Measurements from ENCODE around the gene GRIN1.
"Not testable (repeated sequence)": the region's sequence is repeated elsewhere in the genome, so short reads cannot be mapped to it uniquely, and the experiment has no call there.

Gene GRIN1

DNA sequence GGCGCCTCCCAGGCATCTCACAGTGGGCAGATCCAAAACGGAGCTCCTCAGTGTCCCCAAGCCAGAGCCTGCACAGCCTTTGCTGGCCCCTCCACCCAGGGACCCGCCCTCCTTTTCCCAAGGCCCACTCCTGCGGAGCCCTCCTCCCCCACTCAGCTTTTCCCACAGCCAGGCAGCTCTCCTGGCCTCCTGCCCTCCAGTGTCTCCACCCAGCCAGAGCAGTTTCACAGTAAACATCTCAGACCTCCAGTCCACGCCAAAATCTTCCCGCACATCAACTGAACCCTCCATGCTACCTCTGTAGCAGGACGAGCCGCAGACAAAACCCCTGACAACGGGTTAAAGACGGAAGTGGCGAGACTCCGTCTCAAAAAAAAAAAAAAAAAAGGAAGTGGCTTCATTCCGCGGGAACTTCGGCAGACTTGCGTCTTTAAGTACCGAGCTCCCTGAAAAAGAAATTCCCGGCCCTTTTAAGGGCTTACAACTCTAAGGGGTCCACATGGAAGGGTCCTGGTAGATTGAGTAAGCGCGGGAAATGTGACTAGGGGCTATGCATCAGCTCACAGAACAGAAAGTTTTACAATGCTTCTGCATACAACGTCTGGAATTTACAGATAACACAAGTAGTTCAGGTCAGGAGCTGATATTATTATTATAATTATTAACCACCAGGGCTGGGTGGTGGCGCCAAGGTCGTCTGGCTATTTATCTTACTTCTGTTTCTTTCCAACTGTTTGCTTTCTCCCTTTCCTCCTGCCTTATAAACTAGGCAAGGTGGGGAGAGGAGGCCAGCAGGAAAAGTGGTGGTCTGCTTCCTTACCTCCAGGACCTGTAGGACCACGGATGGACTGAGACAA is 11.4 kb upstream of the GRIN1 start:
- DNase-seq (ENCODE audit: extremely low spot score, insufficient read length, low read depth), result no peak
- FAIRE-seq, result peak; percentile 72

DNA sequence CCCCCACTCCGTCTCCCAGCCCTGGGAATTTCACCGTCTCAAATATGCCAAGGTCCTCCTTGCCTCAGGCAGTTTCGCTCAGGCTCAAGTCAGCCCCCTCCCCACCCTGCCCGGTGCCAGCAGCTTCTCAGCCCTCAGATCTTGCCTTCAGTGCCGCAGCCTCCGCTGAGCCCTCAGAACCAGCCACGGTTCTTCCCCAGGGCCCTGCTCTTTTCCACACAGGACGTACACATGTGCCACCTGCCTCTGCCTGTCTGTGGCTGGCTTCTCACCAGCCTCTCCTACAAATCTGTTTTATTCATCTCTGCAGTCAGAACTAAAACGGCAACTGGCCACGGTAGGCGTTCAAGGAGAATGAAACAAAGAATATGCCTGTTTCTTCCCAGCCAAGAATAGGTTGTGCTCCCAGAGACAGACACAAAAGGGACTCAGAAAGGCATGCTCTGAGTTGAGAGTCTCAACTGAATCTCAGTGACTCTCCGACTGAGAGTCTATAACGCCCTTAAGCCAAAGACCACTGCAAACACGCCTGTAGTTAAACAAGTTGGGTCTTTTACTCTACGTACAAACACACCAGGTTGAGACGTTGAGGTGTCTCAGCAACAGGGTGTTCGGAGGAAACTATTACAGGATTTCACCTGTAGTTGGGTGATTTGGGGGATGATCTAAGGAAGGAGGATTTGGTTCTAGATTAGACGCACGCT is 10.6 kb upstream of the GRIN1 start:
- DNase-seq (ENCODE audit: extremely low spot score, insufficient read length, low read depth) (no peak), FAIRE-seq (no peak)

DNA sequence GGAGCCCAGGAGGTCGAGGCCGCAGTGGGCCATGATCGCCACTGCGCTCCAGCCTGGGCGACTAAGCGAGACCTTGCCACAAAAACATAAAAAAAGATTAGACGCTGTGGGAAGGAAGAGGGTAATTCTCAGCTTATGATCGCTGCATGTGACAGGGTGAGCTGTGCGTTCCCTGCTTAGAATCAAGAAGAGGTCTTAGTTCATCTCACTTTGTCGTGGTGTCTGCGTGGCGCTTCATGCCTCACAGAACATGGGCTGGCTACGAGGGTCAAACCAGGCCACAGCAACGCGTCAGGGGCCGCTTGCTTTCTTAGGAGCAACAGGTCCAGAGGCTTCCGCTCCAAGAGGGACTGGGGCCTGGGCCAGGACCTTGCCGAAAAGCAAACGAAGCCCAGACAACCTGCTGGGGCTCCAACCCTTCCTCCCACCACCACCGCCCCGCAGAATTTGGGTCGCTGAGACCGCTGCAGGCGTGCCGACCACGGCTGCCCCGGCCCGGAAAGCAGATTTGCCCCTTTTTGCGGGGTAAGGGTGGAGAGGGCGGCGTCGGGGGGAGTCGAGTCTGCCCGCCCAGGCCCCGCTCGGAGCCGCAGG is 10.0 kb upstream of the GRIN1 start:
- FAIRE-seq (peak; percentile 36), DNase-seq (ENCODE audit: extremely low spot score, insufficient read length, low read depth) (no peak)

DNA sequence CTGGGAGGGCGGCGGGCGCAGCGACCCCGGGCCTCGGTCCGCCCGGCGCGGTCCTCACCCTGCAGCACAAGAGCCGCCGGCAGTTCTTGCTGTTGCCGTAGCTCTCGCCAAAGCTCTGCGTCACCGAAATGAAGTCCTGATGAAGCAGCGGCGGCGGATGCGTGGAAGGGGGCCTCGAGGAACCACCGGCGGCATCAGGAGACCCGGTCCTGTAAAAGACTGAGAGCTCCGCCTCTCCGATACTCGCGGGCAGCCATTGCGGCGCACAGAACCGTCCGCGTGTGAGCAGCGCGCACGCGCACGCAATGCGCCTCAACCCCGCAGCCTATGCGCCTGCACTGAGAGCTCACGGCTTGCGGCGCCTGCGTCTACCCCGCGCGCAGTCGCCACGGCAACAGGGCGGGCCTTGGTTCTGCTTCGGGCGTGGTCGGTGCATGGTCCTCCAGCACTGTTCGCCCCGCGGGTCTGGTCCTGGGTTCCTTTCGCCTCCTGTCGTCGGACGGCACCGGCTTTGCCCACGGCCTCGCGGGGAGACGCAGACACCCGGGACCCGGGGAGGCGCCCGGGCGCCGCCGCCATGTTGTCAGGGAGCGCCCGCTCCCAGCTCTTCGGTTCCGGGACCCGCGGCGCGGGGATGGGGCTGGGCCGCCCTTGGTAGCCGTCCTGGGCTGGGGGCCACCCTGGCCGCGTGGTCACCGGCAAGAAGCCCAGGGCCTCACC is 9.3 kb upstream of the GRIN1 start:
- FAIRE-seq (peak; percentile 91), DNase-seq (ENCODE audit: extremely low spot score, insufficient read length, low read depth) (peak; percentile 92)

DNA sequence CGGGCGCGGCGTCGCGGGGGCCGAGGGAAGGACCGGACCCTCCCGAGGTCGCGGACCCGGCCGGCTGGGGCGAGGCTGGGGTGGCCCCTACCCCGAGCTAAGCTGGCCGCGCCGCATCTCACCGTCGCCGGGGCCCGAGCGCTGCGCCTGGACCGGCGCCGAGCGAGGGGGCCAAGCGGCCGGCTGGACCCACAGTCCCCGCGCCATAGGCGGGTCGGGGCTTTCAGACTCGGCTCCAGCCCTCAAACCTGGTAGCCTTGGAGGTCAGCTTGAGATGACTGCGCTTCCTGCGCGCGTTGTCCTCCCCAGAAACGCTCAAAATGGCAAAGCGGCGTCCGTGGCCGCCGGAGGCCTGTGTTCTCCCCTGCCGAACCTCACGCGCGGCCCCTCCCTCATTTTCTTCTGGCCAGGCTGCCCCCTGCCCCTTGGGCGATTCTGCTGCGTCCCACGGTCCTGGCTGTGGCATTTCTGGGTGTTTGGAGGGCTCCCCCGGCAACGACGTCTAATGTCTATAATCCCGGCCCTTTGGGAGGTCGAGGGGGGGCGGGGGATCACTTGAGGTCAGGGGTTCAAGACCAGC is 8.7 kb upstream of the GRIN1 start:
- DNase-seq (ENCODE audit: extremely low spot score, insufficient read length, low read depth) (no peak), FAIRE-seq (no peak)

DNA sequence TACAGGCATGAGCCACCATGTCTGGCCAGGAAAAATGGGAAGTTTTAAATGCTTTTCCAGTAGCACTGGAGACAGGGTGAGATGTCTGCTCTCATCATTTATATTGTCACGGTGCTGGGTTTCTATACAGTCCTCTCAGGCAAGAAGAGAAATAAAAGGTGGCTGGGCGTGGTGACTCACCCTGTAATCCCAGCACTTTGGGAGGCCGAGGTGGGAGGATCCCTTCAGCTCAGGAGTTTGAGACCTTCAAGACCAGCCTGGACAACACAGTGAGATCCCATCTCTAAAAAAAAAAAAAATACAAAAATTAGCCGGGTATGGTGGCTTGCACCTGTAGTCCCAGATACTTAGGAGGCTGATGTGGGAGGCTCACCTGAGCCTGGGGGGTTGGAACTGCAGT is 4.8 kb upstream of the GRIN1 start:
- DNase-seq (ENCODE audit: extremely low spot score, insufficient read length, low read depth) (no peak), FAIRE-seq (no peak)

DNA sequence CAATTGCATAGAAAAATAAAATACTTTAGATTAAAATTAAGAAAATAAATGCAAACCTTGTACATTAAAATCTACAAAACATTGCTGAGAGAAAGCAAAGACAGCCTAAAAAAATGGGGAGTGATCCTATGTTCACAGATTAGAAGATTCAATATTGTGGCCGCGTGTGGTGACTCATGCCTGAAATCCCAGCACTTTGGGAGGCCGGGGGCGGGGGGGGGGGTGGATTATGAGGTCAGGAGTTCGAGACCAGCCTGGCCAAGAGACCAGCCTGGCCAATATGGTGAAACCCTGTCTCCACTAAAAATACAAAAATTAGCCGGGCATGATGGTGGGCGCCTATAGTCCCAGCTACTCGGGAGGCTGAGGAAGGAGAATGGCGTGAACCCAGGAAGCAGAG is 3.8 kb upstream of the GRIN1 start:
- FAIRE-seq; DNase-seq (ENCODE audit: extremely low spot score, insufficient read length, low read depth): not testable (repeated sequence)

DNA sequence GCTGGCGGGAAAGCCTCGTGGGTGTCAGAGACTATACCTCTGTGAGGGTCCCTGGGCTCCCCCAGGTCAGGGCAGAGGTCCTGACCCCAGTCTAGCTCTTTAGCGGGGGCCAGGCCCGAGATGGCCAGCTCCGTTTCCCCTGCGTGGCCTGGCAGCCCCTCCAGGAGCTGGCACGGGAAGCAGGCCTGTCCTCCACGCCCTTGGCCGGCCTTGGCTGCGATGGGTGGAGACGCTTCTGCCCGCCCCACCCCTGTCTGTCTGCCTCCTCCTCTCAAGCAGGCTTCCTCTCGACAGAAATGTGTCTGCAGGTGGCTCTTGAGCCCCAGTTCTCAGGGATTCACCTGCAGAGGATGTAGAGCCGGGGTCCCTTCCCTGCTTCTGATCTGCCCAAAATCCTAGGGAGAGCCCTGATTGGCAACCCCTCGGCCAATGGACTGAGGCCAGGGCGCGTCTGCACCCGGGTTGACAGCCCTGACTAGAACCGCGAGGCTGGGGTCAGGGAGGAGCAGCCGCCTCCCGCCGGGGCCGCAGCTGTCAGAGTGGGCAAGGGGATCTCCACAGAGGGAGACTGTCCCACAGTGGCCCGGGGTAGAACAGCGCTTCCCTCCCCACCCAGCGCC is 2.6 kb upstream of the GRIN1 start:
- DNase-seq (ENCODE audit: extremely low spot score, insufficient read length, low read depth), result no peak

DNA sequence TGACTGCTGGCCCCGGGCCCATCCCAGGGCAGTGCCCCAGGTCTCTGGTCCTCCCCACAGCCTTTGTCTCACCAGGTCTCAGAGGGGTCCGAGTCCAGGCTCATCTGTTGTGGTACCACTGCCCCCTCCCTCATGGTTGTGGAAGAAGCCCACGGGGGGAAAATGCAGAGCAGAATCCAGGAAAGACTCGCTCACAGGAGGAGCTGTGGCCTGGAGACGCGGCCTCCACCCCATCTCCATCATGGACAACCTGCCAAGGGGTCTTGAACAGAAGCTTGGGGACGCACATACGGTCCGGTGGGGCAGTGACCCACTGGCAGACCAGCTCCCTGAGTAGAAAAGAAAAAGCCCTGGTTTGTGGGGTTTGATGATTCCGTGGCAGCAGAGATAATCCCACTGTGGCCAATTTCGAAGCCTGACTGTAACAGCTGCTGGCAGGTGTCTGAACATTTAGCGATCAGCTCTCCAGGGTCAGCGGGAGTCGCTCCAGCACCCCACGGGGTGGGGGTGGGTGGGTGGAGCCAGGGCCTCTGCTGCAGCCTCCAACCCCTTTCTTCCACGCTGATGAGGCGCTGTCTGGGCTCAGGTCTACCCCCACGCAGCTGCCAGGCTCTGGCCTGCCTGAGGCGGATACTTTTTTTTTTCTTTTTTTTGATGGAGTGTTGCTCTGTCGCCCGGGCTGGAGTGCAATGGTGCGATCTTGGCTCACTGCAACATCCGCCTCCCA is 1.9 kb upstream of the GRIN1 start:
- FAIRE-seq, result no peak

More for the DNA sequence above, 2.6 kb upstream of the GRIN1 start:
- FAIRE-seq, result no peak

DNA sequence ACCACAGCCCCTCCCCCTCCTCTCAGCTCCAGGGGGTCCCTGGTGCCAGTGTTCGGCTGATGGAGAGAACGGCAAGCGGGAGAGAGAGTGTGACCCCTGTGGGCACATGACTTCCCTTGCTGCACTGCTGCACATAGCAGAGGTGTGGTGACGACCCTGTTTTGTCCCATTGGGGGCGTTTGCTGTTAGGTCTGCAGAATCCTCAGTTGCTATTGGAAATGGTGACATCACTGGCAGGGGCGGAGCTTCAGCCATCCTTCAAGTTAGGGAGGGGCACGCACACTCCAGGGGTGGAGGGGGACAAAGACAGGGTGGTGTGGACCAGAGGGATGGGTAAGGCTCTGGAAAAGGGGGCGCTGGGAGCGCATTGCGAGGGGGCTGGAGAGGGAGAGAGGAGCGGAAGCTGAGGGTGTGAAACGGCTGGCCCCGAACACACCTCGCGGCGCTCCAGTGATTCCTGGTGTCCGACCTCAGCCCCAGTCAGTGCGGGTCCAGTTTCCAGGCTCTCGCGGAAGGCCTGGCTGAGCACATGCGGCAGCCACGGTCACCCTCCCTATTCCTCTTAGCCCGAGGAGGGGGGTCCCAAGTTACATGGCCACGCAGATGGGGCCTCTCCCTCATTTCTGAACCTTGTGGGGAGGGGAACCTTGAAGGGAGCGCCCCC is 764 bp upstream of the GRIN1 start:
- no peak for DNase-seq (ENCODE audit: extremely low spot score, insufficient read length, low read depth)
- FAIRE-seq, result no peak

More for the DNA sequence above, 1.9 kb upstream of the GRIN1 start:
- DNase-seq (ENCODE audit: extremely low spot score, insufficient read length, low read depth), result no peak

DNA sequence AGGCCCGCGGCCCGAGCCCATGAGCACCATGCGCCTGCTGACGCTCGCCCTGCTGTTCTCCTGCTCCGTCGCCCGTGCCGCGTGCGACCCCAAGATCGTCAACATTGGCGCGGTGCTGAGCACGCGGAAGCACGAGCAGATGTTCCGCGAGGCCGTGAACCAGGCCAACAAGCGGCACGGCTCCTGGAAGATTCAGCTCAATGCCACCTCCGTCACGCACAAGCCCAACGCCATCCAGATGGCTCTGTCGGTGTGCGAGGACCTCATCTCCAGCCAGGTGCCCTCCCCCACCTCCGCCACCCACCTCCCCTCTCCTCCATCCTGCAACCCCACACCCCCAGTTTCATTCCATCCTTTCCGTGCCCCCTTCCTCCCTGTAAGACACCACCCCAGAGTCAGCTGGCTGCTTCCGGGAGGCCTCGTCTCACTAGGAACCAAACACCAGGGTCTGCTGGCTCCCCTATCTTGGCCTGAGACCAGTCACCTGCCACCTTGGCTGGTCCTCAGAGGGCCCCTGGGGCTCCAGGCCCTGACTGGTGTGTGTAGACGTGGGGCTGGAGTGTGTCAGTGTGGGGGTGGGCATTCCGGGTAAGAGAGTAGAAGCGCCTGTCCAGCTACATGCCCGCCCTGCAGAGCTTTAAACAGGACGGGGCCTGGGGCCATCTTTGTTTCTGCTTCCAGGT is 655 bp downstream of the GRIN1 start:
- no peak for DNase-seq (ENCODE audit: extremely low spot score, insufficient read length, low read depth)

DNA sequence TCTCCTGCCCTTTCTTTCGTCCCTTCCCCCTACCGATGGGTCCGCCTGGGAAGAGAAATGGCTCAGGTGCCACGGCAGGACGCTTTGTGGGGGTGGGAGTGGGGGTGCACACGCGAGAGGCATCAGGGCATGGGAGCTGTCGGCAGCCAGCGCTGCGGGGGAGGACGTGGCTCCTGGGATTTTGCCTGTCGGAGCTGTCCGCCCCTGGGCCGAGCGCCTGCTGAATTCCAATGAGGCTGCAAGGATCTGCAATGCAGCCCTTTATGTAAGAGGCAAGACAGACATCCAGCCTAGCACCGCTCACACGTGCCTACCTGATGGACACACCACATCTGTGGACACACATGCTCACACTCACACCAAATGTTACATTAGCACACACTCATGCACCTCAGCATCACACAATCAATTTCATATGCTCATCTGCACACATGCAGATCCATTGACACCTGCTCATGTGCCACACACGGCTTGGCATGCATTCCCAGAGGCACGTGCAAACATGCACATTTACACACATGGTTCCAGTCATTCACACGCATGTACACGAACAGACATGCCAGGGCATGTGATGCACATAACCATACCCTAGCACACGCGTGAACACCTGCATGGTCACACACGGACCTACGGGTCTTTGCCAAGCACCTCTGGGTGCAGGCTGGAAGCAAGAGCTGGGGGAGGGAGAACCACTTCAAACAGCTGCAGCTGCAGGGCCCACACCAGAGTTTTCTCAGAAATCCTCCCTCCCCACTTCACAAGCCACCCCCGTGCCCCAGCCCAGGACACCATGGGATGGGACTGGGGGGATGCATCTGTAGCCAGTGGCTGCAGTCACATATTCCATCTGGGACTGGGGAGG is 1.4 kb downstream of the GRIN1 start:
- no peak for DNase-seq (ENCODE audit: extremely low spot score, insufficient read length, low read depth)
- FAIRE-seq, result no peak

More for the DNA sequence above, 655 bp downstream of the GRIN1 start:
- no peak for FAIRE-seq

DNA sequence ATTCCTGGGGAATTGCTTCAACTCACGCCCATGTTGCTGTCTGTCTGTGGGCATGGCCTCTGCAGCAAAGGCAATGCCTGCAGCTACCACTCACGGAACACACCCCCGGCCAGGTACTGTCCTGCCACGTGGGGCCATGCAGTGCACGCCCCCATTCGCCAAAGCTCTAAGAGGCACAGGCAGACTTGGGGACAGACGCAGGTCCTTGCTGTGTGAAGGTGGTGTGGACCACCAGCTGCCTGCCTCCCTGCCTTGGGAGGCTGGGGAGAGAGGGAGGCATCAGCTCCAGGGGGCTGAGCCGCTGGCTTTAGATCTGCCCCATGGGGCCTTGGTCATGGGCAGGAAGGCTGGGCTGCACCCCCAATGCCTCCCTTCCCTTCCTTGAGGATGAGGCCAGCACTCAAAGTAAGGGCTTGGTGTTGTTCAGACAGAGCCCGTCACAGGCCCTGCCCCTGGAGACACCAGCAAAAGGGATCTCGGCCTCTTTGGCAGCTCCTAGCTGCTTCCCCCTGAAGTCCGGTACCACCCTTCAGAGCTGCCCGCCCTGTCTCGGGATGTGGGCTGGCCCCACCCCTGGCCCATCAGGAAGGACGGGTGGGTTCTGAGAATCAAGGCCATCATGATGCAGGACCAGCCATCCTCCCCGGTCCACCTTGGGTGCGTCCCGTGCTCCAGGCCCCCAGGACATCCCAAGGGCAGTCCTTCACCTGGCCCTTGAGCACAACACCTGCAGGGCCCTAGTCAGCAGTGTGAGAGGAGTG is 2.3 kb downstream of the GRIN1 start:
- FAIRE-seq (no peak), DNase-seq (ENCODE audit: extremely low spot score, insufficient read length, low read depth) (no peak)

DNA sequence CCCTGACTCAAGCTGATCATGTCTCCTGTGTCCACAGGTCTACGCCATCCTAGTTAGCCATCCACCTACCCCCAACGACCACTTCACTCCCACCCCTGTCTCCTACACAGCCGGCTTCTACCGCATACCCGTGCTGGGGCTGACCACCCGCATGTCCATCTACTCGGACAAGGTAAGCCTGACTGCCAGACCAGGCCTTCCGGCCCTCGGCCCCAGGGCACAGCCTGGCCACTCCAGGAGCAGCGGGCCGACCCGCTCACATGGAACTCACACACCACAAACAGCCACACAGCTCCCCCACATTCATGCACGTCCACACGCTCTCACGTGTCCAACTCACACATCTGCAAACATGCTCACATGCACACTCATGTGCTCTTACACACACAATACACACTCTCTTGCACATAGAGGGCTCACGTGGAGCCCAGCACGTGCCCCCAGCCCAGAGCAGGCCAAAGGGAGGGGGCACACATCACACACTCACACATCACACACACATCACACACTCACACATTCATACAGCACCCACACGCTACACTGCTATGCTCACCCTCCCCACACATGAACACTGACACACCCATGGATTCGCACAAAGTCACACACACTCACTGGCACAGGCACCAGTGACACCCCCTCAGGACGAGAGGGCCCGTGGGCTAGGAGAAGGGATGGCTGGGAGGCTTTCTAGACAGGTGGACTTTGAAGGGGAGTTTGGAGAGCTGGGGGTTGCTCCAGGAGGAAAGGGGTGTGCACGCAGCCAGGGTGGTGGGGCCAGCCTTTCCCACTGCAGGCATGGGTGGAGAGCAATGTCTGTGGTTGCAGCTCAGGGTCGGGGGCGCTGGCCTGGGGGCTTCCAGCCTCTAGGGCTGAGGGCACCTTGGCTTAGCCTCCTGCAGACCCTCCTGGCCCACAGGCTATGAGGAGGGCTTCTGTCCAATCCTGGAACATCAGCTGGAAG is 3.3 kb downstream of the GRIN1 start:
- DNase-seq (ENCODE audit: extremely low spot score, insufficient read length, low read depth), result no peak
- FAIRE-seq, result no peak

DNA sequence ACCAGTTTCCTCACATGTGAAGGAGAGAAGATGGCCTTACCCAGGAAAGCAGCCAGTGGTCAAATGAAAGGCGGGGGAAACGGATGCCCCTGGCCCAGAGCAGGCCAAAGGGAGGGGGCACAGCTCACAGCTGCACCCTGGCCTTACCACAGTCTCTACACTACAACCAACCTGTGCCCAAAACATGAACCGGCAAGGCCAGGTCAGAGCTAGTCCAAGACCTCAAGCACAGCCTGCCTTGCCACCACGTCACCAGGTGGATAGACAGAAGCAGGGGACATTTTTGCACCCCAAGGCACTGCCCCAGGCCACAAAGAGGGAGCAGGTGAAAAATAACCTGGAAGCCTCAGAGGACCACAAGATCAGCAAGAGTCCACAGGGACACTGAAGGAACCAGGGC is 4.5 kb downstream of the GRIN1 start:
- FAIRE-seq (no peak), DNase-seq (ENCODE audit: extremely low spot score, insufficient read length, low read depth) (no peak)

All from GM18507 (cell line).